Measurements from ENCODE around the gene STX5. TPM values are rescaled to one million over a fixed set of nuclear protein-coding genes. Genes with fewer than 3 reads are reported as not detected.

STX5 gene
- total and polyA plus RNA-seq, 9 of the 15 experiments (the other 6 are each of a cell fraction or from before 2014, with no cell fraction given) = 2.8 to 28.6 (median 23.7) TPM

DNA sequence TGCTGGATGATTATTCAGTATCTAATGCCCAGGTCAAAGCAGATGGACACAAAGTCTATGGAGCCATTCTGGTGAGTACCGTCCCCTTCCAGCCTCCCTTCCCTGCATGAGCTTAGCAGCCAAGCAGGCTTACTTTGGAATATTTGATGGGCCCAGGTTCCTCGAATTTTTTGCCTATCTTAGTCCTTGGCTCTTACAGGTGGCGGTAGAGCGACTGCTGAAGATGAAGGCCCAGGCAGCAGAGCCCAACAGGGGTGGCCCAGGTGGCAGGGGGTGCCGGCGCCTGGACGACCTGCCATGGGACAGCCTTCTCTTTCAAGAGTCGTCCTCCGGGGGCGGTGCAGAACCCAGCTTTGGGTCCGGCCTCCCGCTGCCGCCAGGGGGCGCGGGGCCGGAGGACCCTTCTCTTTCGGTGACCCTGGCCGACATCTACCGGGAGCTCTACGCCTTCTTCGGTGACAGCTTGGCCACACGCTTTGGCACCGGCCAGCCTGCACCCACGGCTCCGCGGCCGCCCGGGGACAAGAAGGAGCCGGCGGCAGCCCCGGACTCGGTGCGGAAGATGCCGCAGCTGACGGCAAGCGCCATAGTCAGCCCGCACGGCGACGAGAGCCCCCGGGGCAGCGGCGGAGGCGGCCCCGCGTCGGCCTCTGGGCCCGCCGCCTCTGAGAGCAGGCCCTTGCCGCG, 45.4 kb downstream of the STX5 start (continued):
- TF ChIP-seq SAP30 (IDR thresholded peaks at IDR 0.05; ENCODE audit: borderline replicate concordance, insufficient read depth, low read depth, low read length, poor library complexity, severe bottlenecking) (peak; percentile 68), CCNT2 (IDR thresholded peaks at IDR 0.05; ENCODE audit: borderline replicate concordance, extremely low read depth, insufficient read length, low read depth, low read length) (peak; percentile 57), ZNF324 (CRISPR knock-in tag; IDR thresholded peaks at IDR 0.05) (no peak), TAF1 (IDR thresholded peaks at IDR 0.05; ENCODE audit: control insufficient read depth, extremely low read depth, insufficient read depth, low read length, severe bottlenecking) (no peak), FOXA3 (CRISPR knock-in tag; conservative IDR thresholded peaks at IDR 0.05 in 1 of 2, IDR thresholded peaks at IDR 0.05 in 1 of 2) (no peak), BCOR (IDR thresholded peaks at IDR 0.05) (no peak; the same call in 1 of the 2 replicates), SRSF1 (IDR thresholded peaks at IDR 0.05; ENCODE audit: low read depth, low read length) (no peak), MCM2 (IDR thresholded peaks at IDR 0.05; ENCODE audit: low read depth) (no peak), ZZZ3 (IDR thresholded peaks at IDR 0.05) (no peak), MYC (IDR thresholded peaks at IDR 0.05; ENCODE audit: low read depth, low read length) (no peak), MYC (CRISPR knock-in tag; IDR thresholded peaks at IDR 0.05; ENCODE audit: borderline replicate concordance, low read depth) (no peak), NR3C1 (CRISPR knock-in tag; IDR thresholded peaks at IDR 0.05) (no peak; the same call in 1 of the 2 replicates), SRSF9 (IDR thresholded peaks at IDR 0.05; ENCODE audit: borderline replicate concordance, low read depth, low read length) (no peak), TAF7 (tag; IDR thresholded peaks at IDR 0.05) (no peak), ZEB2 (IDR thresholded peaks at IDR 0.05) (no peak)
- TF ChIP-seq, protein P1, sequence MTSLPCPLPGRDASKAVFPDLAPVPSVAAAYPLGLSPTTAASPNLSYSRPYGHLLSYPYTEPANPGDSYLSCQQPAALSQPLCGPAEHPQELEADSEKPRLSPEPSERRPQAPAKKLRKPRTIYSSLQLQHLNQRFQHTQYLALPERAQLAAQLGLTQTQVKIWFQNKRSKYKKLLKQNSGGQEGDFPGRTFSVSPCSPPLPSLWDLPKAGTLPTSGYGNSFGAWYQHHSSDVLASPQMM (CRISPR knock-in tag; IDR thresholded peaks at IDR 0.05) = no peak
- TF ChIP-seq, protein P2, sequence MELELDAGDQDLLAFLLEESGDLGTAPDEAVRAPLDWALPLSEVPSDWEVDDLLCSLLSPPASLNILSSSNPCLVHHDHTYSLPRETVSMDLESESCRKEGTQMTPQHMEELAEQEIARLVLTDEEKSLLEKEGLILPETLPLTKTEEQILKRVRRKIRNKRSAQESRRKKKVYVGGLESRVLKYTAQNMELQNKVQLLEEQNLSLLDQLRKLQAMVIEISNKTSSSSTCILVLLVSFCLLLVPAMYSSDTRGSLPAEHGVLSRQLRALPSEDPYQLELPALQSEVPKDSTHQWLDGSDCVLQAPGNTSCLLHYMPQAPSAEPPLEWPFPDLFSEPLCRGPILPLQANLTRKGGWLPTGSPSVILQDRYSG (tag; conservative IDR thresholded peaks at IDR 0.05; ENCODE audit: low read depth) = no peak
- TF ChIP-seq, protein P3, sequence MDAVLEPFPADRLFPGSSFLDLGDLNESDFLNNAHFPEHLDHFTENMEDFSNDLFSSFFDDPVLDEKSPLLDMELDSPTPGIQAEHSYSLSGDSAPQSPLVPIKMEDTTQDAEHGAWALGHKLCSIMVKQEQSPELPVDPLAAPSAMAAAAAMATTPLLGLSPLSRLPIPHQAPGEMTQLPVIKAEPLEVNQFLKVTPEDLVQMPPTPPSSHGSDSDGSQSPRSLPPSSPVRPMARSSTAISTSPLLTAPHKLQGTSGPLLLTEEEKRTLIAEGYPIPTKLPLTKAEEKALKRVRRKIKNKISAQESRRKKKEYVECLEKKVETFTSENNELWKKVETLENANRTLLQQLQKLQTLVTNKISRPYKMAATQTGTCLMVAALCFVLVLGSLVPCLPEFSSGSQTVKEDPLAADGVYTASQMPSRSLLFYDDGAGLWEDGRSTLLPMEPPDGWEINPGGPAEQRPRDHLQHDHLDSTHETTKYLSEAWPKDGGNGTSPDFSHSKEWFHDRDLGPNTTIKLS (IDR thresholded peaks at IDR 0.05; ENCODE audit: borderline replicate concordance, low read depth) = 0 out of 2 replicates have a peak, but pooled peaks have one; percentile 9
- TF ChIP-seq, protein P4, sequence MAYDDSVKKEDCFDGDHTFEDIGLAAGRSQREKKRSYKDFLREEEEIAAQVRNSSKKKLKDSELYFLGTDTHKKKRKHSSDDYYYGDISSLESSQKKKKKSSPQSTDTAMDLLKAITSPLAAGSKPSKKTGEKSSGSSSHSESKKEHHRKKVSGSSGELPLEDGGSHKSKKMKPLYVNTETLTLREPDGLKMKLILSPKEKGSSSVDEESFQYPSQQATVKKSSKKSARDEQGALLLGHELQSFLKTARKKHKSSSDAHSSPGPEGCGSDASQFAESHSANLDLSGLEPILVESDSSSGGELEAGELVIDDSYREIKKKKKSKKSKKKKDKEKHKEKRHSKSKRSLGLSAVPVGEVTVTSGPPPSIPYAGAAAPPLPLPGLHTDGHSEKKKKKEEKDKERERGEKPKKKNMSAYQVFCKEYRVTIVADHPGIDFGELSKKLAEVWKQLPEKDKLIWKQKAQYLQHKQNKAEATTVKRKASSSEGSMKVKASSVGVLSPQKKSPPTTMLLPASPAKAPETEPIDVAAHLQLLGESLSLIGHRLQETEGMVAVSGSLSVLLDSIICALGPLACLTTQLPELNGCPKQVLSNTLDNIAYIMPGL (CRISPR knock-in tag; IDR thresholded peaks at IDR 0.05) = peak; percentile 93; the same call in 1 of the 2 replicates
- TF ChIP-seq, protein P5, sequence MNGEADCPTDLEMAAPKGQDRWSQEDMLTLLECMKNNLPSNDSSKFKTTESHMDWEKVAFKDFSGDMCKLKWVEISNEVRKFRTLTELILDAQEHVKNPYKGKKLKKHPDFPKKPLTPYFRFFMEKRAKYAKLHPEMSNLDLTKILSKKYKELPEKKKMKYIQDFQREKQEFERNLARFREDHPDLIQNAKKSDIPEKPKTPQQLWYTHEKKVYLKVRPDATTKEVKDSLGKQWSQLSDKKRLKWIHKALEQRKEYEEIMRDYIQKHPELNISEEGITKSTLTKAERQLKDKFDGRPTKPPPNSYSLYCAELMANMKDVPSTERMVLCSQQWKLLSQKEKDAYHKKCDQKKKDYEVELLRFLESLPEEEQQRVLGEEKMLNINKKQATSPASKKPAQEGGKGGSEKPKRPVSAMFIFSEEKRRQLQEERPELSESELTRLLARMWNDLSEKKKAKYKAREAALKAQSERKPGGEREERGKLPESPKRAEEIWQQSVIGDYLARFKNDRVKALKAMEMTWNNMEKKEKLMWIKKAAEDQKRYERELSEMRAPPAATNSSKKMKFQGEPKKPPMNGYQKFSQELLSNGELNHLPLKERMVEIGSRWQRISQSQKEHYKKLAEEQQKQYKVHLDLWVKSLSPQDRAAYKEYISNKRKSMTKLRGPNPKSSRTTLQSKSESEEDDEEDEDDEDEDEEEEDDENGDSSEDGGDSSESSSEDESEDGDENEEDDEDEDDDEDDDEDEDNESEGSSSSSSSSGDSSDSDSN (IDR thresholded peaks at IDR 0.05; ENCODE audit: borderline replicate concordance in 1 of 2, low read depth in 2 of 2, low read length in 2 of 2) = peak; percentile 85 to 93; a peak in 3 of 4 replicates

Data from K562 (cell line).